HG02798 (cell line): Measurements from ENCODE around the gene GID8.
A peak's percentile ranks its signal among the peaks of the same experiment; 100 is the strongest.

ENCODE experiments used
- ATAC-seq: cut with Tn5 transposase; IDR thresholded peaks from one replicate; pipeline ENCODE4 v1.9.1; 2021; ENCODE audit warnings: mild to moderate bottlenecking; ENCODE audit not compliant: unreplicated experiment, poor library complexity

The GID8 gene

DNA sequence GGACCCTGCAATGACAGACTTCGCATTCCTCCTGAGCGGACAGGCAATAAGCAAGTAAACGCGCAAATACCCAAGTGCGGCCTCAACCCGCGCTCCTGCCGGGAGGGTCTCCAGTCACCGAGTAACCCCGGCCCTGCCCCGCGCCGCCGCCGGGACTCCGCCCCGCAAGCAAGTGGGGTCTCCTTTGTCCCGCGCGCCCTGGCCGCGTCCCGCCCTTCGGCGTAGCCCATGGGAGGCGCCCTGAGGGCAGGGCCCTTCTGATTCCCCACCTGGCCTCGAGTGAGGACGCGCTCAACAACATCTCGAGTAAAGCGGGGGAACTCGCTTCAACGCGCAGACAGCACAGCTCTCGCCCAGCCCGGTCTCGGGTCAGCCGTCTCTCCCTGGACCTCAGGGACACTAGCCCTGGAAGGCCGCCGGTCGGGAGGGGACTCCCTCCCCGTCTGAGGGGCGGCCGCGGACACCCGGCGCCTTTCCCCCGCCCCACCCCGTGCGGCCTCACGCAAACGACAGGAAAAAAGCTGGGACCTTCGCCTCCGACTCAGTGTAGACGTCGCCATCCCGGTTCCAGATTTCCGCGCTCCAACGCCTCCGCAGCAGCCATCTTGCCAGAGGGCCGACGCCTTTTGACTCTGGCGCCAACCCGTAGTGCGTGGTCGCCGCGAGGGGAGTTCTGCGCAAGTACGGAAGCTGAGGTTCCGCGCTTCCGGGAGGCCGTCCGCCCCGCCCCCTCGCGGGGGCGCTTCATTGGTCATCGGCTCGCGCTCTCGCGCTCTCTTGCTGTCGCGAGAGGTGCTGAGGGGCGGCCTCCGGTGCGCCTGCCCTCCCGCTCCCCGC, 461 bp upstream of the GID8 start:
- peak; percentile 92 for ATAC-seq

- ATAC-seq: no peak
Observed at GRCh38 chr20:62940875-62941274, 2.9 kb downstream of the GID8 start.

GRCh38 chr20:62941792-62942191, 3.8 kb downstream of the GID8 start:
- no peak for ATAC-seq

DNA sequence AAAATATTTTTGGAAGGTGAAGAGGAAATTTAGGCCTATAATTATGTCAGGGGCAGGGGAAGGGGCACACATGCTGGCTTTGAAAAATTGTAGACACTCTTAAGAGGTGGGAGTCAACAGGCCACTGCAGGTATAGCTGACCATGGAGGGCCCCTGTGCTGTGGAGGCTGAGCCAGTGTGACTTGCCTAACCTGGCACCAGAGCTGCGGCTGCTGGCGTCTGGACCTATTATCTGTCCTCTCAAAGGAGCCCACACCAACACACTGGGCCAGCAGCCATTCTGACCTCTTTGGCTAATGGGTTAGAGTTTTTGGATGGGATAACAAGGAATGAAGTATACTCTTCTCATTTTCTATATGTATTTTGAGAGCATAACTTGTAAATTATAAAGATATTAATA, 4.5 kb downstream of the GID8 start:
- no peak for ATAC-seq

GRCh38 chr20:62943396-62943795, 5.4 kb downstream of the GID8 start:
- ATAC-seq: no peak

DNA sequence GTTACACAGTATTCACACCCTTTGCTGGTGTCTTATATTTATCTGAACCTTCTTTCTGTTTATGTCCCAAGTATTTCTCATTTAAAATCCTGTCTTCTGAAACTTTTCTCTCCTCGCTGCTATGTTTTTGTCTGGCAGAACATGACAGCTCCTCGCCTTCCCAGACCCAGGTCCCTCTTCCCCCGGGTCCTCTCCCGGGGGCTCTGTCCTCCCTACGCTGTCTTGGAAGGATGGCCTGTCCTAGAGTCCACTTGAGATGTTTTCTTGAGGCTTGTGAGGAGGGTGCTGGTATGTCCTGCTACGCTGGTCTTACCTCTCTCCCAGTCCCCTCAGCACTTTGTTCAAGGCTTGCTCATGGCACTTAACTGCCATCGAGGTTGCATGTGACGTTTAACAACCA, 6.2 kb downstream of the GID8 start:
- no peak for ATAC-seq

DNA sequence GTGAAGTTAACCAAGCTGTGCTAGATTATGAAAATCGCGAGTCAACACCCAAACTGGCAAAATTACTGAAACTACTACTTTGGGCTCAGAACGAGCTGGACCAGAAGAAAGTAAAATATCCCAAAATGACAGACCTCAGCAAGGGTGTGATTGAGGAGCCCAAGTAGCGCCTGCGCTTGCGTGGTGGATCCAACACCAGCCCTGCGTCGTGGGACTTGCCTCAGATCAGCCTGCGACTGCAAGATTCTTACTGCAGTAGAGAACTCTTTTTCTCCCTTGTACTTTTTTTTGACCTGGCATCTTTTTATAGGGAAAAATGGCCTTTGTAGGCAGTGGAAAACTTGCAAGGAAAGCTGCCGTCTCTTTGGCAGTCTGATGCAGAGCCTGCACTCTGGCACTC, 6.8 kb downstream of the GID8 start:
- no peak for ATAC-seq

- ATAC-seq: no peak
Observed at GRCh38 chr20:62945771-62946339, 7.9 kb downstream of the GID8 start.

DNA sequence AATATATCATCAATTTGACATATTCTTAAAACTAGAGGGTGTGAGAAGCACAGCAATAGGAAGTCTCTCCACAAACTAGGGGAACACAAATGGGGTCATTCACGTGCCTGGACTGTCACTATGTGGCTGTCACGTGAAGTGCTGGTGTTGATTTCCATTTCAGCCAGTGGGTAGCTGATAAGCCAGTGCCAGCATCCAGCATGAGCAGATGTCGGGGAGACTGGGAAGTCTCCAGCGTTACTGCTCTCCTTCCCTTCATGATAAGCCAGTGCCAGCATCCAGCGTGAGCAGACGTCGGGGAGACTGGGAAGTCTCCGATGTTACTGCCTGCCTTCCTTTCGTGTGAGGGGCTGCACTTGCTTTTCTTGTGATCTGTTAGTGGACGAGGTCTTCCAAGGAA, 9.0 kb downstream of the GID8 start:
- ATAC-seq: no peak

- ATAC-seq: no peak
Observed at GRCh38 chr20:62947532-62948300, 9.8 kb downstream of the GID8 start.

DNA sequence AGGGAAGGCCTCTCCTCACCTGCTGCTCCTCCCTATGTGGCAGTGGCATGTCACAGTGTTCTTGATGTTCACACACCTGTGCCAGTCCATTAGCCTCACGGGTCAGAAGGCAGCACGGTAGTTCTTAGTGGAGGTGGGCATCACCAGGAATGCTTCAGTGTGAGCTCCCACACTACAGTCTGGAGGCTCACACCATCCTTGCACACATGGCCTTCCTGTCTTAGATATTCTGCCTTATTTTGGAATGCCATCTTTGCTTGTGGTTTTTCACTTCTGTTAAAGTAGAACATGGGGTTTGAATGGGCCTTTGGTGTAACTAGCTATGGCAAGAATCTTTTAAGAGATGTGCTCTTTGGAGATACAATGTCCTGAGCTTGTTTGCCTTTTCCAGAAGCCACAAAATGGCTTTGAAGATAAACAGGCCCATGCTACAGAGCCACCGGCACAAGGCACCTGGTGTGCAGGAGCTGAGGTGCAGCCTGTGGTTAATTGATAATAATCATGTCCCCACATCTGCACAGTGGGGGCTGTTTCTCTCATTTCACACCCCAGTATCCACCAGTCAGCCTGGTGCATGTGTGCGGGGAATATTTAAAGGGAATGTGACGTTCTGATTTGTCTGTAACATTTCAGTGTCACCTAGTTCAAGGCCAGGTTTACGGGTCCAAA, 11.3 kb downstream of the GID8 start:
- no peak for ATAC-seq

DNA sequence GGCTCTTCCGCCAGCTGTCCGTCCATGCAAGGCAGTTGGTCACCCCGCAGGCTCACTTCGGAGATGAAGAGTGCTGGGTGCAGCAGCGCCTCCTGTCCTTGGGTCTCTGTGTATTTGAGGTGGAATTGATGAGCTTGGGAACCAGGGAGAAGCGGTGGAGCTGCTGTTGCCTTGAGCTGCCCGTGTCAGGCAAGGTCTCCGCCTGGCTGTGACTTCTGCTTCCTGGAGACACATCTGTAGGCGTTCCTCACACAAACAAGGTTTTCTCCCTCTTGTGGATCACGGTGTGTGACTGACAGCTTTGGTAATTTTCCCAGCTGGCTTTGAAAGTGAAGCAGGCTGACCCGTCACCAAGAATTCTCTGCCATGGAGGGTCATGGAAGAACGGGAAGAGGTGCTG, 12.0 kb downstream of the GID8 start:
- ATAC-seq: no peak

DNA sequence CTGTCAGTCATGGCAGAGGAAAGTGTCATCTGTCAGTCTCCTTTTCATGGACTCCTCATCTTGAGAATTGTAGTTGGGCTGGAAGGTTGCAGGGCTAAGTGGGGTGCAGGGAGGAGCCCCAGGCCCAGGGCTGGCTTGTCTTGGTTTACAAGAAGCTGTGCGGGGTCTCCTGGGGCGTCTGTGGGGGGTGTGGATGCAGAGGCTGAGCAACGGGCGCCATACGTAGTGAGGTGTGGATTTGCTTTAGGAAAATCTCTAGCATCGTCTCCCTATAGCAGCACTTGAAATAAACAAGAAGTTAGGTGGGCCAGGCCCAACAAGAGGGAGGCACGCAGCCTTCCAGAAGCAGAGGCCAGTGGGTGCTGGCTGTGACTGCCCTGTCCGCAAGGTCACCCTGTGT, 12.8 kb downstream of the GID8 start:
- ATAC-seq: no peak

DNA sequence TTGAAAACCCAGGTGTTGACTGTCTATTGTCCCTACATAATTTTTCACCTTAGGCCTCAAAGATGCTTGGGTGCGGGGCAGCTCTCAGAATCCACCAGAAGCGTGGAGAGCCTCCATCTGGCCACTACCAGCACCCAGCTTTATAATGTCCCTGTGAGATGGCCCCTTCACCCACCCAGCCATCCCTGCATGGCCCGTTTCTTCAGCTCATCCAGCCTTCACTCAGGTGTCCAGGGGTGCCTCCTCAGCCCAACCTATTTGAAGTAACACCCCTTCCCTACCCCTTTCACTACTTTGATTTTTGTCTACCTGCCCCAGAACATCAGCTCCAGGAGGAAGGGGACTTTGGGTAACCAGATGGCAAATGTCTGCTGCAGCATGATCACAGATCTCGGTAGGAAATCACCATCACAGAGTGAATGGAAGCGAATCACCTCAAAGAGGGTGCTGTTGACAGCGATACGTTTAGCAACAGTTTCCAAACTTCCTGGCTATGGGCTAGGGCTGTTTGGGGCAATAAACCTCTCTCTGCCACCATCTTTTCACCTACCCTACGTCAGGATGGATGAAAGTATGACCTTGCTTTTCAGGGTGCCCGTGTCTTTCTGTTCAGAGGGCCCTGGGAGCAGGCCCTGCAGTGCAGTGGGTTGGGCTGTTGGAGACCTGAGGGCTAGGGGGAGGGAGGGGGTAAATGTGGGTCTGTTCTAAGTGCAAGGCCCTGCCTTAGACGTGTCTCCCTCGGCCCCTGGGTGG, 13.4 kb downstream of the GID8 start:
- ATAC-seq: no peak

GRCh38 chr20:62951896-62952372, 14.0 kb downstream of the GID8 start:
- no peak for ATAC-seq

DNA sequence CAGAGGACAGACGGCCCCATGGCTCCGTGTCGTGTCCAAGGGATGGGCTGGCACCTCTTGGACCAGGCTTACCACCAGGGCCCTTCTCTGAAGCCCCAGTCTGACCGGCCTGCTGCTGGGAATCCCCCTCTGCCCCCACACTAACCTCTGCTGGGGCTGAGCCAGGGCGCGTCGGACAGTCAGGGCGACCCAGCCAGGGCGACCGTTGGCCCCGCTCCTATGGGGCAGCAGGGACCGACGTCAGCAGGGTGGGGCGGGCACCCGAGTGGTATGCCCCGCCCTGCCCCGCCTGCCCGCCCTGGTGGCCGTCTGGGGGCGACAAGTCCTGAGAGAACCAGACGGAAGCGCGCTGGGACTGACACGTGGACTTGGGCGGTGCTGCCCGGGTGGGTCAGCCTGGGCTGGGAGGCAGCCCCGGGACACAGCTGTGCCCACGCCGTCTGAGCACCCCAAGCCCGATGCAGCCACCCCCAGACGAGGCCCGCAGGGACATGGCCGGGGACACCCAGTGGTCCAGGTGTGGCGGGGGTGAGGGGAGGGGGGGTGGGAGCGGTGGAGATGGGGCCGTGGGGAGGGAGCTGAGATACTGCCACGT, 14.5 kb downstream of the GID8 start, which contains the start of gene SLC17A9:
TSS of gene SLC17A9 (plus strand) at position 337 of the 595 bp plus-strand sequence. CDS start at position 459, 122 bp downstream.
- peak; percentile 69 for ATAC-seq

DNA sequence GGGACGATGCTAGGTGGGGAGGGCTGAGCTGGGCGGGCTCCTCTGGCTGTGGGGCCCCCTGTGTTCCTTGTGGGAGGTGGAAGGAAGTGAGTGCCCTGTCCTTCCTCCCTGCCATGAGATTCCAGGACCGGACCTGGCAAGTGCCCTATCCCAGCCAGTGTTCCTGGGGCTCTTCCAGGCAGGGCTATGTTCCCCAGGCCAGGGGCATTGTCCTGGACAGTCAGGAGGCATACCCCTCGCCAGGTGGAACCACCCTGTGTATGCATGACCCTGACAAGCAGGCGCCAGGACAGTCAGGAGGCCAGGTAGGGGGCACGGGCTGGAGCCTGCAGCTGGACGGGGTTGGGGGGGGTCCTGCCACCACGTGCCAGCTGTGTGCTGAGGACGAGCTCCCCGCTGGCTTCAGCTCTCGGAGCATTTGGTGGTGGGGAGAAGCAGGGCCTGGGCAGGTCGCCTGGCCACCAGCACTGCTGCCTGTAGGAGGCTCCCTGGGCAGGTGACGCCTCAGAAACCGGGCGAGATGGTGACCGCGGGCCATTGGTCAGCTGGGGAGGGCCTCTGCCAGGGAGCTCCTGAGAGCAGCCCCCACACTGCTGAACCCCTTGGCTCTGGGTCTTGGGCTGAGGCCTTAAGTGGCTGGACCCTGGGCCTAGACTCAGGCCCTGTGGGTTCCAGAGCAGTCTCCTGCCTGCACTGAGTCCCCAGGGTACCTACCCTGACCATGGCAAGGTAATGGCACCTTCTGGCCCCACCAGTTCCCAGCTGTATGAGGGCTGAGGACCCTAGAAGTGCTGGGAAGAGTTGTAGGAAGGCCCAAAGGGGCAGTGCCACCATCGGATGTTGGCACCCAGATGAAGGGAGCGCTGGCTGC, 15.3 kb downstream of the GID8 start:
- ATAC-seq: no peak

DNA sequence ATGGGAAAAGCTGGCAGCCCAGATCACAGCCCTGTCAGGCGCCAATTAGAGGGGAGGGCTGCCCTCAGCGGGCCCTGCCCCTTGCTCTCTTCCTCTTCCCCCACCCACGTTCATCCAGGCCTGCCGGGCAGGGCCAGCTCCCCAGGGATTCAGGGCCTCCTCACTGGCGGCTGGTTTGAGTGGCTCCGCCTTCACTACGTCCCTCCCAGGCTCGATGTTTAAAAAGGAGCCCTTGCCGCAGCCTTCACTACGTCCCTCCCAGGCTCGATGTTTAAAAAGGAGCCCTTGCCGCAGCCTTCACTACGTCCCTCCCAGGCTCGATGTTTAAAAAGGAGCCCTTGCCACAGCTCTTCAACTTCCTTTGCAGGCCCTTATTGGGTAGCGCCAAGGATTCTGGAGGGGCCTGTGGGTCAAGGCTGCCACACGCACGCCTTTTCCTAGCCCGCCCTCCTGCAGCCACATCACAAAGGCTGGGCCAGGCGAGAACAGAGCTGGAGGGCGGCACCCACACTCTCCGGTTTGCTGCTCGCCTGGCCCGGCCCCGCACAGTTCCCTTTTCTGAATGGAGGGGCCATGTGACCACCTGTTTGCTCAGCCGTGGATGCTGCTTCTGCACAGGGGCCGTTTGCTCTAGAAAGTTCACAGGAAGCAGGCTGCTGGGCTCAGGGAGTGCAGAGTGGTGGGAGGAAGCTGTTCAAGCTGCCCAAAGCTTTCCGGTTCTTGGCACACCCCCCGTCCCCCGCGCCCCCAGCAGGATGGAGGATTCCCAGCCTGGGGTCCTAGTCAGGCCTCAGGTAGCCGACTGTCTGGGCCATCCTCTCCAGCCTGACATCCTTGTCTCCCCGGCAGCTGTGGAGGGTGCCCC, 16.1 kb downstream of the GID8 start:
- ATAC-seq: peak; percentile 75
